ENCODE measurements around the gene COL28A1. TPM values are rescaled to one million over a fixed set of nuclear protein-coding genes. Genes with fewer than 3 reads are reported as not detected.

The COL28A1 gene
- total and polyA plus RNA-seq, 2 of the 13 experiments (the other 11 are each of a cell fraction or from before 2014, with no cell fraction given): 0.07 to 0.15 TPM

DNA sequence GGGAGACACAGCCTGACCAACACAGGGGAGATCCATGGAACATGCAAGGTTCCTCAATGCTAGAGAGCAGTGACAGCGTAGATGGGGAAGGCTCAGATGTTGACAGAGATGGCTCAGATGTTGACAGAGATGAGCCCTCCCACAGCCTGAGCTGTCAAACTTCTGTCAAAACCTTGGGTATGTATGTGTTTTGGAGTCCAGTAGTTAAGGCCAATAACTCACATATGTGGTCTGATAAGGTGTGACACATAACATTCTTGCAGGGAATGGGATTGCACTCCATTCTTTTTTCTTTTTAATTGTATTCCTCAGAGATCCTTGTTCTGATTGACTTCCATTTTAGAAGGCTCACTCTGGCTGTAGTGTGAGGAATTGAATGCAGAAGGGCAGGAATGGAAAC lies 217.1 kb downstream of the COL28A1 start (continued):
- TF ChIP-seq, protein P1, sequence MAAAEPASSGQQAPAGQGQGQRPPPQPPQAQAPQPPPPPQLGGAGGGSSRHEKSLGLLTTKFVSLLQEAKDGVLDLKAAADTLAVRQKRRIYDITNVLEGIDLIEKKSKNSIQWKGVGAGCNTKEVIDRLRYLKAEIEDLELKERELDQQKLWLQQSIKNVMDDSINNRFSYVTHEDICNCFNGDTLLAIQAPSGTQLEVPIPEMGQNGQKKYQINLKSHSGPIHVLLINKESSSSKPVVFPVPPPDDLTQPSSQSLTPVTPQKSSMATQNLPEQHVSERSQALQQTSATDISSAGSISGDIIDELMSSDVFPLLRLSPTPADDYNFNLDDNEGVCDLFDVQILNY (CRISPR knock-in tag; conservative IDR thresholded peaks at IDR 0.05): no peak
- TF ChIP-seq ZNF557 (CRISPR knock-in tag; IDR thresholded peaks at IDR 0.05): no peak
- no peak for TF ChIP-seq TAF1 (CRISPR knock-in tag; IDR thresholded peaks at IDR 0.05)
- no peak for TF ChIP-seq ZNF138 (CRISPR knock-in tag; IDR thresholded peaks at IDR 0.05; ENCODE audit: low read depth)
- TF ChIP-seq CHD2 (IDR thresholded peaks at IDR 0.05; ENCODE audit: low read depth, low read length): no peak
- TF ChIP-seq, protein P2, sequence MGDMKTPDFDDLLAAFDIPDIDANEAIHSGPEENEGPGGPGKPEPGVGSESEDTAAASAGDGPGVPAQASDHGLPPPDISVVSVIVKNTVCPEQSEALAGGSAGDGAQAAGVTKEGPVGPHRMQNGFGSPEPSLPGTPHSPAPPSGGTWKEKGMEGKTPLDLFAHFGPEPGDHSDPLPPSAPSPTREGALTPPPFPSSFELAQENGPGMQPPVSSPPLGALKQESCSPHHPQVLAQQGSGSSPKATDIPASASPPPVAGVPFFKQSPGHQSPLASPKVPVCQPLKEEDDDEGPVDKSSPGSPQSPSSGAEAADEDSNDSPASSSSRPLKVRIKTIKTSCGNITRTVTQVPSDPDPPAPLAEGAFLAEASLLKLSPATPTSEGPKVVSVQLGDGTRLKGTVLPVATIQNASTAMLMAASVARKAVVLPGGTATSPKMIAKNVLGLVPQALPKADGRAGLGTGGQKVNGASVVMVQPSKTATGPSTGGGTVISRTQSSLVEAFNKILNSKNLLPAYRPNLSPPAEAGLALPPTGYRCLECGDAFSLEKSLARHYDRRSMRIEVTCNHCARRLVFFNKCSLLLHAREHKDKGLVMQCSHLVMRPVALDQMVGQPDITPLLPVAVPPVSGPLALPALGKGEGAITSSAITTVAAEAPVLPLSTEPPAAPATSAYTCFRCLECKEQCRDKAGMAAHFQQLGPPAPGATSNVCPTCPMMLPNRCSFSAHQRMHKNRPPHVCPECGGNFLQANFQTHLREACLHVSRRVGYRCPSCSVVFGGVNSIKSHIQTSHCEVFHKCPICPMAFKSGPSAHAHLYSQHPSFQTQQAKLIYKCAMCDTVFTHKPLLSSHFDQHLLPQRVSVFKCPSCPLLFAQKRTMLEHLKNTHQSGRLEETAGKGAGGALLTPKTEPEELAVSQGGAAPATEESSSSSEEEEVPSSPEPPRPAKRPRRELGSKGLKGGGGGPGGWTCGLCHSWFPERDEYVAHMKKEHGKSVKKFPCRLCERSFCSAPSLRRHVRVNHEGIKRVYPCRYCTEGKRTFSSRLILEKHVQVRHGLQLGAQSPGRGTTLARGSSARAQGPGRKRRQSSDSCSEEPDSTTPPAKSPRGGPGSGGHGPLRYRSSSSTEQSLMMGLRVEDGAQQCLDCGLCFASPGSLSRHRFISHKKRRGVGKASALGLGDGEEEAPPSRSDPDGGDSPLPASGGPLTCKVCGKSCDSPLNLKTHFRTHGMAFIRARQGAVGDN (CRISPR knock-in tag; IDR thresholded peaks at IDR 0.05): no peak
- TF ChIP-seq ZNF331 (CRISPR knock-in tag; IDR thresholded peaks at IDR 0.05): no peak
- no peak for TF ChIP-seq FLYWCH1 (CRISPR knock-in tag; IDR thresholded peaks at IDR 0.05)
- TF ChIP-seq SOX13 (IDR thresholded peaks at IDR 0.05): no peak
- TF ChIP-seq SOX13 (CRISPR knock-in tag; conservative IDR thresholded peaks at IDR 0.05 in 1 of 2, IDR thresholded peaks at IDR 0.05 in 1 of 2): no peak
- TF ChIP-seq ZNF546 (CRISPR knock-in tag; conservative IDR thresholded peaks at IDR 0.05): no peak

All from HepG2 (cell line).